GM18499 (cell line): ENCODE data around the gene SLC7A9.

Source experiments
- ATAC-seq: cut with Tn5 transposase; IDR thresholded peaks from one replicate; pipeline ENCODE4 v1.9.1; 2021; ENCODE audit warnings: moderate number of reproducible peaks; ENCODE audit not compliant: insufficient read depth, unreplicated experiment

SLC7A9 gene

DNA sequence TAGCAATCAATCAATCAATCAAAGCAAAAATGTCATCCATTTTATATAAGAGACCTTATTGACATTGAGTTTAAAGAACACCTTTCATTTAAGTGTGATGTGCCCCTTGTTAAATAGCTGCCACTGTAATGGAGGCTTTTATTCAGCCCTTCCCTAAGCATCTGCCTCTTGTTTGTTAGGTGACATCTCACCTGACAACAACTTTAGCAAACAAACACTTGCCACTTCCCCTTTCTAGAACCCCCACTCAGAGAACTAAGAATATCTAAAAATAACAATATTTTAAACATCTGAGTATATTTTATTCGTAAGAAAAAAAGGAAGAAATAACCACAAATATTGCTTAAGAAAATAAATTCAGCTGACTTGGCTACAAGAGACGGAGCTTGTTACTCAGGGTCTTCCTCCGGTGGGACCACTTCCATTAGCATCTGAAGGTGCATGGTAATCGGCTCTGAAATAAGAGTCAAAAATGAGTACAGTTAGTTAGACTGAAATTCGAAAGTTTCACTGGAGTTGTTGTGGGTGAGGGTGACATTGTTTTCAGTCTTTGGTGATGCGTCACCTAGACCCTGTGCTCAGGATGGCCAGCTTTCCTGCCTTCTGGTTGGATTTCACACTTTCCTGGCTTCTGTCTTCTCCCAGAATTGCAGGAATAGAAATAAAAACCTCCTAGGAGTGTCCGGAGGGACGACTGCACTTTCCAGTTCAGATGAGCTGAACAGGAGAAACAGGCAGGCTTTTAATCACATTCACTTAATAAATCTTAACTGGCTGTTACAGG, 39.1 kb downstream of the SLC7A9 start:
- ATAC-seq: no peak

DNA sequence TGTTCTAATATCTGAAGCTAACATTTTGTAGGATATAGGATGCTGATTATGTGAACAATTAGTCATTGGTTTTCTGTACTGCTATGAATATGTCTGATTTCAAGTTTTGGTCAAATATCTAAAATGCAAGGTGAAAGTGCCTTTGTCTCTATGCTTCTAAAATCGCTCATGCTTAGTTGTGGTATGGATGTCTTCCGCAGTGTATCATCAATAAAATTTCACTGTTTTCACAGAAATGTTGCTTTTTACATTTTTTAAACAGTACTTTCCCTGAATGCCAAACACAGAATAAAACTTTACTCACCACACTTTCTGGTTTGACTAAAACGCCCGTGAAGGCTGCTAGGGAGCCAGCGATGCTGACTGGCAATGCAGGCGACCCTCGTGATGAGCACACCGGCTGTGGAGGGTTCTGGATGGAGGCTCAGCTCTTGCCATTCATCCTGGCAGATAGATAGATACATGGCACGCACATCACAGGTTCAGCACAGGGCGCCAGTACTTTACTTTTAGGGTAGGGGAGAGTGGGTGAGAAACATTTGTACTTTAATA, 40.1 kb downstream of the SLC7A9 start:
- no peak for ATAC-seq

DNA sequence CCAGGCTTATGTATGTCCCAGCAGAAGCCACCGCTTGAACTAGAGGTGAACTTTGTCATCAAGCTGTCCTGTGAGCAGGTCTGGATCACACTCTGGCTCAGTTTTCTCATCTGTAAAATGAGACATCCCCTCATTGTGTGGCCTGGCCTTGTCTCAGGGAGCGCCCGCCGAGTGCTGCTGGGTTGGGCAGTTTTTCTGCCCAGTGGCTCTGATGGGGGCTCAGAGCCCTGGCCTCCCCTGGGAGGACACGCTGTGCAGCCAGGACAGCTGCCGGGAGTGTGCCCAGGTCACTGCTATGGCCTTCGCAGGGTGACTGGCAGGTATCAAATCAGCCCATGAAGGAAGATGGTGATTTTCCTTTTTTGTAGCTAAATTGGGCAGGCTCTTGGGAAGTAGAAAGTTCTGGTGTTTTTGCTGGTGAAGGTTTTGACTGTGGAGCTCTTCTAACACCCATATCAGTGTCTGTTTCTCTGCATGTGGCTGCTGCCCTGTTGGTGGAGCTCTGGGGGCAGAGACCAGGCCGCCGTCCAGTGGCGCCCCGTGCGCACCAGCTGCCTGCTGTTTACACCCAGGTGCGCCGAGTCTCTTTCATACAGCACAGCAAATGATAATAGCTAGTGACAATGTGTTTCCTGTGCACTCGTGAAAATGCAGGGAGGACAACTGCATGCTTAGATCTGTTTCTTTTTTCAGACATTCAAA, 40.8 kb downstream of the SLC7A9 start:
- ATAC-seq: no peak

DNA sequence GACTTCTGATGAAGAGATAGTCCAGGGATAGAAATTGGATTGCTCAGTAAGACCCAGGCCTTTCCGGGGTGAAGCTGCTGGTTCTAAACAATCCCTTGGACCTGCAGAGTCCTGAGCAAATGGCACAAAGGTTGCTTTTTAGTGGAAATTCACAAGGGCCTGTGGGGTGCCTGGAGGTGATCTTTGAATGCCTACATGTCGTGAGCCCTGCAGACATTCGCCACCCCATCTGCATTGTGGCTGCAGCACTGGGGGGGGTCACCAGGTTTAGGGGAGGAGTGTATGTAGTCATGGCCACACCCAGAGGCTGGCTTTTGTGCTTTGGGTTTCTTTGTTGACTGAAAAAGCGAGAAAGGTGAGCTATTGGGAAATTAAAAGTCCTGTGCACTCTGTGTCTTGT, 41.4 kb downstream of the SLC7A9 start:
- ATAC-seq: no peak

DNA sequence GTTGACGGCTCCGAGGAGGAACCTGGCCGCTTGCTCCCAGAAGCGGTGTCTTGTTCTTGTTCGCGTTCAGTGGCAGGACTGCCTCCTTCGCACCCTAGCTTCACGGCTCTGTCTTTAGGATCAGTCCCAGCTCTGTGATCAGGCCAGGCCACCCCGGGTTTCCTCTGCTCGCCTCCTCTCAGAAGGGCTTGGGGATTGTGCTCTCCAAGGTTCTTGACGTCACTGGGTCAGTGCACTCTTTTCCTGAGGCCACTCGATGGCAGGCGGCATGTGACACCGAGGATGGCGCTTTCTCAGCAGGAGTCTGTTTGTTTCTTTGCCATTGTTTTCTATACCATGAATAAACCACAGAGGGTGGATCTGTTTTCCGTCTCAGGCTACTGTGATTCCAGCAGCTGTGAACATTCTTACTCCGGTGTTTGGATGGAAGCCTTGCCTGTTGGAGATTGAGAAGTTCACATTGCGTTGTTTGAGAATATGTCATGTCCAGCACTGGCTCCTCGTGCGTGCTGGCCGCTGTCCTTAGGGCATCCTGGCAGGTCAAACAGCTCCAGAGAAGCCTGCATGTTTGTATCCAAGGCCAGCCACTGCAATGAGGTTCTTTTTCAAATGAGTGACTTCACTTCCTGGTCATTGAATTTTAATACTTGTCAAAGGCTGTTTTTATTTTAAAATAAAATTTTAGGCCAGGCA, 44.5 kb downstream of the SLC7A9 start:
- no peak for ATAC-seq

DNA sequence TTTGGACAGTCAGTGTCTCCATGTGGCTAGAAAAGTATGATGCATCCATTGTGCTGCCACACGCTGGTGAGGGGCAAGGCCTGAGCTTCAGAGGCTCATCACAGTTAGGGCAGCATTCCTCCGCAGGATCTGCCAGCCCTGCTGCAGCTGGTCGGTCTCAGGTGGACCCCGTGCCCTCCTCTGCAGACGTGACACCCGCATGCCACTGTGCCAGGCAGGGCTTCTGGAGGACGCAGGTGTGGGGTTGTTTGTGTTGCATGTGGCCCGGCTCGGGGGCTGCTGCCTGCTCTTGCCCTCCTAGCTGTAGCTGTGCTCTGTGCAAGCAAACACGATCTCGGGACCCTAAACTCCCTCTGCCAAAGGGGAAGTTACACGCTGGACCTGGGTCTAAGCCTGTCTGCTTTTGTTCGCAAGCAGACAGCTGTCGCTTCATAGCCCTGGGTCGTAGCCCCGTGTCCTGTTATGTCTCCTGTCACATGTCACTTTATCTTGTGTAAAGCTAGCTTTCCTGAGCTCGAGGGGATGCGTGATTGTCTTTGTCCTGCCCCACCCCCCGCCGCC, 45.3 kb downstream of the SLC7A9 start:
- ATAC-seq: no peak

DNA sequence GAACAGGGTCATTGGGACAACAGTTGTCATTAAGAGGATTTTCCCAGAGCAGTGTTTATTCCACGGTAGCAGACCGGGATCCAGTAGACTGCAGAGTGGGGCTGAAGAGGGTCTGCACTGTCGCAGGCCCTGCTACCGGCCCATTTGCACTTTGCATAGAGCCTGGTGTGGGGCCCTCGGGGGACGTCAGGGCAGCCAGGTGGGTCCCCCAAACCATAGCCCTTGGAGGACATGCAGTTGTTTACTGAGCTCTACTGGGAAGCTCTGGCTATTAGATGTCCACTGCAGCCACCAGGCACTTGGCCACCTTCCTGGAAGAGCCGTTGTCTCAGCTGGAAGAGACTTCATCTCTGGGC, 45.8 kb downstream of the SLC7A9 start:
- ATAC-seq: no peak

DNA sequence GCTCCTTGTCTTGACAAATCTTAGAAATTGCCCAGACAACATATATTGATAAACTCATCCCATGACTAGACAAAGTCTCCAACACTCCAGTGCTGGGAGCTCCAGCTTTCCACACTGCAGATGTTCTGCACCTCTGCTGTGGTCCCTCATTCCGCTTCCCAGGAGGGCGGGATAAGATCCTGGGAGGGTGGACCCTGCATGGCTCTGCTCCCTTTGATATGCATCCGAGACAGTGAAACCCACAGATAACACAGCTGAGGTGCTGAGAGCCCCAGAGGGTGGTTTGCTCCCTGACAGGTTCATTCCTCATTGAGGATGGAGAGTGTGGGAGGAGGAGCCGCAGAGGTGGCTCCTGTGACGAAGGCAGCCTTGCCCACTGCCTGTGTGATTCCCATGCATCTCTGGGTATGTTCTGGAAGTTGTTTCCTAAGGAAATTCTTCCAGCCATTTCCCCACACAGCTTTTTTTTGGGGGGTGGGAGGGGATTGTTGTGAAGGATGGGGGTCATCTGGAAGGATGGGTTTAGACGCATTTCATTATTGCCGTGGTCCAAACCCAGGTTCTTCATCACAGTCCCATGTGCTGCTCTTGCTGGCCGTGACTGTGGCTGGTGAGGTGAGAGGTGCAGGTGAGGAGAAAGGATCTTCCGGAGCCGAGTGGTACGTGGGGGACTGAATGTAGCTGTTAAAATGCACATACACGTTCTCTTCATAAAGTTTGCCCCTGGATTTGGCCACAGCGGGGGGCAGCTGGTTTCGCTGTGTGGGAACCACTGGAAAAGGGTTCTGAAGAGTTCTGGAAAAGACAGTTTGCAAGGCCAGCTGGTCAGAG, 46.4 kb downstream of the SLC7A9 start:
- ATAC-seq: no peak

DNA sequence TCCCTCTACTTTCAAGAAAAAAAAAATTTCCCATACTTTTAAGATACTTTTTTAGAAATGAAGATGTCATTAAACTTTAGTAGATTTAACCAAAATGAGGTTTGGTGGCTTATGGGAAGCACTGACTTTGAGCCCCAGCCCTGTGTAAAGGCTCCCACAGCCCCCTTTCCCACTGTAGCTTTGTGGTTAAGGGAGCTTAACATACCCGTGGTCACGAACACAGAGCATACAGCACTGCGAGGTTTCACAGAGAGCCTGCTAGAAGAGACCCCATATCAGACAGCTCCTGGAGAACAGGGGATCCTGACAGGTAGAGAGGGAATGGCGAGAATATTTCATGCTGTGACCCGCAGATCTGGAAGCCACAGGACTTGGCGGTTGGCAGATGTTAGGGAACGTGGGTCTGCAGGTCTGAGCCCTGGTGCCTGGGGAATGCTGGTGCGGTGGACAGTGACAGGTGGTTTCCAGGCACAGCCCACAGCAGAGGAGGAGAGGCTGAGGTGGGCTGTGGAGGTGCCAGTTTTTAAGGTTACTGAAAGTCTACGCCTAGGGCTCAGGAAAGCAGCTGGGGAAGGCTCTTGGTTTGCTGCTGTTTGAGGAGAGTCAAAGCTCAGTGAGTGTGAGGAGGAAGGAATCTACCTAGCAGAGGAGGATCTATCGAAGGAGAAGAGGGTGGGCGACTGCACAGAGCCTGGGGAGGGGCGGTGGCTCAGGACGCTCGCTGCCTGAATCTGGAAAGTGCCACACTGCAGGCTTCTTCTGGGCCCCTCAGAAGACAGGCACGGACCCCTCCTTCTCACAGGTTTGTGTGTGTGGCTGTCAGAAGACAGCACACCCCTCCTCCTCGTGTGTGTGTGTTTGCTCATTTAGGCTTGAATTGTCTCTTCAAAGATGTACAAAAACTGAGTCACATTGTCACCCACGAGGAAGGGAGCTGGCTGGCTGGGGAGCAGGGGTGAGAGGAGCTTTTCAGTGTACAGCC, 49.9 kb downstream of the SLC7A9 start:
- ATAC-seq: no peak

DNA sequence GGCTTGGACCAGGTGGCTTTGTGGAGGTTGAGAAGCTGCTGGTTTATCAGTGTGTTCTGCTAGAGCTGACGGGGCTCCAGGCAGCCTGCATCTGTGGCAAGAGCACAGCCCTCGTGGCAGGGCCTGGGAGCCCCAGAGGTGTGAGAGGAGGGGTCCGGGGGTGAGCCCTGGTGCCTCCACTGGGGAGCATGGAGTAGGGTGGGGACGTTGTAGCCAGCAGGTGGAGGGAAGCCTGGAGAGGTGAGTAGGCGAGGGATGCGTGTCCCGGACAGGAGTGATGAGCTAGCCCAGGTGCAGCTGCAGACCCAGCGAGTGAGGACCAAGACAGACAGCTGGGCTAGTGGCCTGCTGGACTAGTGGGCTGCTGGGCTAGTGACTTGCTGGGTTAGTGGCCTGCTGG, 51.0 kb downstream of the SLC7A9 start:
- no peak for ATAC-seq

DNA sequence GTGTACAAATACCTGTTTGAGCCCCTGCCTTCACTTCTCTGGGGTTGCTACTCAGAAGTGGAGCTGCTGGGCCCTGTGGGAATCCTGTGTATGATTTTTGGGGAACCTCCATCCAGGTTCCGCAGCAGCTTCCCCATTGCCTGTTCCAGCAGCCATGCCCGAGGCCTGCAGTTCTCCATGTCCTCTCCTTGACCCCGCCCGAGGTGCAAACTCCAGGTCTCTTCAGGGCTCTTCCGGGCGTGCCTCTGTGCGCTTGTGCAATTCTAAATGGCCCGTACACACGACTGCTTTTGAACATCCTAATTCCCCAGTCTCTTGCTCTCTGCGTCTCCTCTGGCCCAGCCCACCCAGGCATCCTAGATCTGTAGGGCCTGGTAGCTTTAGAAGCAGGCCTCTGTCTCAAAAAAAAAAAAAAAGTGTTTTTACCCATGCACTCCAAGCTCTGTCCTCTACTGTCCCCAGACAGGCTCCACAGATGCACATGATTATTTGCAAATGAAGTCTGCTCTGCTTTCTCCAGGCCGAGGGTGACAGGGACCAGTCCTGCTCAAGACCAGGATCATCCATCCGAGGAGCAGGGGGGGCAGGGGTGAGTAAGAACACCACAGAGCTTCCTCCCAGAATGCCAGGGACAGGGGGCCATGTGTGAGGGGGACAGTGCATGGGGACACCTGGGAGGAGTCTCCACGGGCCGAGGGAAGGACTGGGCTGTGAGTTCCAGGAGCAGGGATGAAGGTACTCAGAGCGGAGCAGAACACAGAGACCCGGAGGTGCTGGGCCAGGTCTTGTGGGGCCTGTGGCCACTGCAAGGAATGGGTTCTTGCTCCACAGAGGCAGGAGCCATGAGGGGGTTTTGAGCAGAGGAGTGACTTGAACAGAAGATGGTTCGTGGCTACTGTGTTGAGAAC, 51.7 kb downstream of the SLC7A9 start:
- no peak for ATAC-seq

DNA sequence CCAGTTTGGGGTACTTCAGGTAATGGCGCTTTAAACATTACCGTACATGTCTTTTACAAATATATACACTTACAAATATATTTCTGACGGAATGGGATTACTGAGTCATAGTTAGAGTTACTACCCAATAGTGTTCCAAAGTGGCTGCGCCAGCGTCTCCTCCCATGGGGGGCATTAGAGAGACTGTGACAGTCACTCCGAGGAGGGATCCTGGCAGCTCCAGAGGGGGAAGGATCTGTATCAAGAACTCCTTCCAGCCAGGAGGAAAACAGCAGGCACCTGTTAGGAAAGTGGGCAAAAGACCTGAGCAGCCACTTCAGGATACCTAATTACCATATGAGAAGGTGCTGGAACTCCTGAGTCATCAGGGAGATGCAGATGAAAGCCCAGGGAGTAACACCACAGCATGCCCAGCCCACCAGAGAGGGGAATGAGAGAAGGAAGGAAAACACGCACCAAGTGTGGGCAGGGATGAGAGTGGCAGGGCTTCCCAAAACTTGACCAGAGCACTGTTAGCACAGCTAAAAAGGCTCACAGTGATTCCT, 52.9 kb downstream of the SLC7A9 start:
- no peak for ATAC-seq

DNA sequence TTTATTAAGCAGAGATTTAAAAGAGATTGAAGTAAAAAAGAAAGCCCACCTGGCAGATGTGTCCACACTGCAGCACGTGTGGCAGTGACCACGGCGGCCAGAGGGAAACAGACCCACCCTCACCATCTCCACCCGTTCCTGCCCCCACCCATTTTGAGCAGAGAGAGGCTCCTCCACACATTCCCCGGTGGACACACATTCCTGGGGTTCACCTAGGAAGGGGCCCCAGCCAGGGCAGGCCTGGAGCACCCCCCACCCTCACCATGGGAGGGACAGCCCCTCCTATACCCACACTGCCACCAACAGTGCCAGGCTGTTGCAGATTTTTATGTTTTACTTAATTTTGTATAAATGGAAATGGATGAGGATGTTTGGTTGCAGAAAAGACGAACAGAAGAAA, 54.9 kb downstream of the SLC7A9 start:
- ATAC-seq: no peak

DNA sequence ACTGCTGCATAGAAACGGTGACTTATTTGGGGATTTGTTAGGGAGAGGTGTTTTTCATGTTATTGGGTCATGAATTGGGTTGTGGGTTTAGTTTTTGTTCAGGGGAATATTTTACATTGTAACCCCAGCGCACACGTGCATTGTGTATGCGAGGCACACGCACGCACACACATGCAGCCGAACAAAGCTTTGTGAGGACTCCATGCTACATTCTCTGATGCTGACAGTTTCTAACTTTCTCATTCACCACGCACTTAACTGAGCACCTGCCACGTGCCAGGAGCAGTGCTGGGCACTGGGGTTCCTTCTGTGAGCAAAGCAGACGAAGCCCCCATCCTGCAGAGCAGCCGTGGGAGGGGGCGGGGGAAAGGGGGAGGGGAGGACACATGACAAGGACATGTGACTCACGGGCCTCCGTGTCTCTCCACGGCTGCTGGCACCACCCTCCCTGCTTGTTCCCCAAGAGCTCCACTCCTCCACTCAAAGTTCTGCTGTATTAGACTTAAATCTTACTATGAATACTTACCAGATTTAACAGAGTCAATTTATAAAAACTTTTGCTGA, 55.6 kb downstream of the SLC7A9 start:
- ATAC-seq: no peak

DNA sequence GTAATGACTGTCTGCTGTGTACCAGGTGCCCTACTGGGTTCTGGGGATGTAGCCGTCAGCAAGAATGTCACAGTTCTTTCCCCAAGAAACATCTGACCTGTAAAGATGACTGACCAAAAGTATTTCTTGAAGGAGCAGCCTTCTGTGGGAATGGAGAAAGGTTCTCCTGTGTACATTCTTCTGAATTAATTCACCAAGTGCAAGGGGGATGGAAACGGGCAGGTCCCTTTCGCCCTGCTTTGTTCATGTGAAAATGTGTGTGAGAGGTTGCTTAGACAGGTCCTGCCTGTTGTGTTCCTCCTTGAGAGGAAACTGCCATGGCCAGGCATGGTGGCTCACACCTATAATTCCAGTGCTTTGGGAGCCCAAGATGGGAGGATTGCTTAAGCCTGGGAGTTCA, 57.0 kb downstream of the SLC7A9 start:
- no peak for ATAC-seq

DNA sequence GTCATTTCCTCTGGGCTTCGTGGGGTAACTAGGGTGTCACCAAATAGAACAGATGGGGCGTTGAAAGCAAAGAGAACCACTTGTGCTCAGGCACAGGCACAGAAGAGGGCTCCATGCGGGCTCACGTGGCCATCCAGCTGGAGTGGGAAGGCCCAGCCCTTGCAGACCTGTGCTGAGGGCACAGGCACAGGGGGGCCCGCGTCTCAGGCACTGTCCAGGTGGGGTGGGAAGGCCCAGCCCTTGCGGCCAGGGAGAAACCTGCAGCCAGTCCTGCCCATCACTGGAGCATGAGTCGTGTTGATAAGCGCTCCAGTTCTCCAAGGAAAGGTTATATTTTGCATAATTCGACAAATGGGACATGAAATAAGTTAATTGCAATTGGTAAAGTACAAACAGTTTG, 57.5 kb downstream of the SLC7A9 start:
- ATAC-seq: no peak

DNA sequence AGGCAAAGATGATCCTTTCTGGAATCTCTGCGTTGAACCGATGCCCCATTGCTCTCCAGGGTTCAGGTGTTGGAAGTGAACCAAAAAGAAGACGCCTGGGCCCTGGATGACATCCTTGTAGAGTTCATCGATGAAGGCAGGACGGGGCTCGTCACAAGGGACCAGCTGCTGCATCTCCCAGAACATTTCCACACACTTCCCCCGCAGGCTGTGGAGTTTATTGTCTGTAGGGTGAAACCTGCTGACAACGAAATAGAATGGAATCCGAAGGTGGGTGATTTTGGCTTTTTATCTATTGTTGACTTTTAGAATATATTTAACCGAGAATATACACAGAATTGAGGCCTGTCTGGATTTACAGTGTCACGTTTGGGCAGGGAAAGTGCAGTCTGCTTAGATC, 58.4 kb downstream of the SLC7A9 start:
- ATAC-seq: no peak
